RWPE2 (cell line): ENCODE results near the gene TNFAIP6.

ENCODE experiments used
- ATAC-seq: fragments of 200-7000 bp; cut with Tn5 transposase; 3 replicates; pipeline ENCODE4 v1.9.1; 2021; ENCODE audit warnings: low read depth
- DNase-seq: peaks from one replicate; pipeline ENCODE4 v3.0.0-alpha.2; 2020; ENCODE audit warnings: low spot score
- H3K27ac ChIP-seq: fragments of 450-650 bp; 2 replicates; pipeline ENCODE4 v1.5.1; 2017; ENCODE audit warnings: mild to moderate bottlenecking; ENCODE audit not compliant: poor library complexity, severe bottlenecking
- H3K27me3 ChIP-seq: fragments of 250-450 bp; sonication (Bioruptor Pico); 2 replicates; pipeline ENCODE4 v1.5.1; 2021; ENCODE audit warnings: mild to moderate bottlenecking, moderate library complexity; ENCODE audit not compliant: insufficient read depth, poor library complexity, severe bottlenecking
- H3K36me3 ChIP-seq: fragments of 250-450 bp; sonication (Bioruptor Pico); 2 replicates; pipeline ENCODE4 v1.5.1; 2020; ENCODE audit warnings: low read depth, mild to moderate bottlenecking, moderate library complexity
- H3K4me1 ChIP-seq: fragments of 250-450 bp; sonication (Bioruptor Pico); 2 replicates; pipeline ENCODE4 v1.5.1; 2021; ENCODE audit warnings: mild to moderate bottlenecking, moderate library complexity; ENCODE audit not compliant: insufficient read depth, poor library complexity, severe bottlenecking
- H3K4me3 ChIP-seq: fragments of 250-450 bp; sonication (Bioruptor Pico); 2 replicates; pipeline ENCODE4 v1.5.1; 2021; ENCODE audit warnings: mild to moderate bottlenecking, moderate library complexity; ENCODE audit not compliant: severe bottlenecking
- H3K9me3 ChIP-seq: fragments of 250-450 bp; sonication (Bioruptor Pico); 2 replicates; pipeline ENCODE4 v1.5.1; 2021; ENCODE audit warnings: mild to moderate bottlenecking, moderate library complexity; ENCODE audit not compliant: severe bottlenecking
- CTCF ChIP-seq: fragments of 450-650 bp; IDR thresholded peaks from one replicate; pipeline ENCODE4 v1.5.1; 2017; ENCODE audit warnings: mild to moderate bottlenecking, moderate library complexity; ENCODE audit not compliant: poor library complexity, severe bottlenecking

Gene TNFAIP6

GRCh38 chr2:151405376-151405775, 48.0 kb downstream of the TNFAIP6 start:
- Histone ChIP-seq H3K36me3 (no peaks in the 10 kb centered on the region), H3K4me3 (no peak overlapping the region), H3K4me1 (no peaks in the 10 kb centered on the region), H3K9me3 (no peaks in the 10 kb centered on the region), H3K27ac (no peak overlapping the region), H3K27me3 (no peaks in the 10 kb centered on the region)
- DNase-seq (no peak), ATAC-seq (no peak)
- TF ChIP-seq CTCF = no peak

- no peak for DNase-seq
- no peak for TF ChIP-seq CTCF
- Histone ChIP-seq H3K9me3 (no peaks in the 10 kb centered on the region), H3K27me3 (no peaks in the 10 kb centered on the region), H3K4me3 (no peak overlapping the region), H3K4me1 (peaks cover 7% of the 10 kb centered on the region), H3K27ac (no peak overlapping the region), H3K36me3 (peaks cover 15% of the 10 kb centered on the region)
- no peak for ATAC-seq
Measured at GRCh38 chr2:151407281-151407680, 49.9 kb downstream of the TNFAIP6 start.

- peak overlapping the region; percentile 73 for H3K27ac ChIP-seq
- TF ChIP-seq CTCF = no peak
- H3K27me3 ChIP-seq = no peaks in the 10 kb centered on the region
- no peak for ATAC-seq
- H3K4me1 ChIP-seq = peaks cover 7% of the 10 kb centered on the region
- DNase-seq = no peak
- H3K36me3 ChIP-seq = peaks cover 32% of the 10 kb centered on the region
- H3K9me3 ChIP-seq = no peaks in the 10 kb centered on the region
- H3K4me3 ChIP-seq = peak overlapping the region; percentile 67
Measured at GRCh38 chr2:151408788-151409600, 51.6 kb downstream of the TNFAIP6 start.

GRCh38 chr2:151409601-151410484, 52.5 kb downstream of the TNFAIP6 start, which contains the start of gene RIF1:
Gene RIF1 (plus strand): TSS chr2:151409902. CDS start chr2:151410424, 522 bp downstream.
- ATAC-seq (peak; percentile 96), DNase-seq (peak; percentile 95)
- Histone ChIP-seq H3K4me3 (peak within 1 kb of the TSS; percentile 67), H3K36me3 (peaks cover 41% of the 10 kb centered on the region), H3K27ac (peak within 1 kb of the TSS; percentile 73), H3K27me3 (no peaks in the 10 kb centered on the region), H3K9me3 (no peaks in the 10 kb centered on the region), H3K4me1 (peaks cover 7% of the 10 kb centered on the region)
- peak; percentile 61 for TF ChIP-seq CTCF
